ENCODE data around the gene GPR18. TPM values are rescaled to one million over a fixed set of nuclear protein-coding genes. Genes with fewer than 3 reads are reported as not detected.

The GPR18 gene
- polyA plus RNA-seq, 3 donors: 1.7 to 3.8 (median 2.2) TPM

- Histone ChIP-seq H4K20me1 (ENCODE audit: insufficient read depth, low read length) (no peaks in the 10 kb centered on the region), H3K9me3 (replicated peaks in 1 of 2; ENCODE audit: control insufficient read depth in 1 of 2, insufficient read depth in 1 of 2, low read length in 2 of 2) (peaks cover 4 to 5% of the 10 kb centered on the region in 2 donors), H3K4me2 (replicated peaks; ENCODE audit: extremely low read depth, low read length, poor library complexity, severe bottlenecking) (peak overlapping the region; percentile 45), H3K4me1 (ENCODE audit: control insufficient read depth in 1 of 2, insufficient read depth in 2 of 2, low read length in 2 of 2) (peaks cover 24 to 29% of the 10 kb centered on the region in 2 donors), H3K9ac (ENCODE audit: insufficient read depth, low read length, poor library complexity, severe bottlenecking) (peak overlapping the region; percentile 63), H2AFZ (ENCODE audit: insufficient read depth, low read depth, low read length, poor library complexity, severe bottlenecking) (no peak overlapping the region), H3K27me3 (ENCODE audit: control insufficient read depth in 2 of 2, insufficient read depth in 2 of 2, low read length in 2 of 2) (no peaks in the 10 kb centered on the region), H3K79me2 (ENCODE audit: insufficient read depth, low read length) (peaks cover 77% of the 10 kb centered on the region), H3K4me3 (replicated peaks in 1 of 3; ENCODE audit: low read depth in 2 of 3, low read length in 3 of 3) (peak overlapping the region in 1 of 3 experiments; percentile 33), H3K36me3 (replicated peaks in 1 of 2; ENCODE audit: control insufficient read depth in 1 of 2, insufficient read depth in 2 of 2, low read length in 2 of 2) (peaks cover 7 to 20% of the 10 kb centered on the region in 2 donors), H3K27ac (ENCODE audit: low read depth in 1 of 2, low read length in 2 of 2) (peak overlapping the region; percentile 26 to 90)
- no peak overlapping the region for H3K4me3 Mint-ChIP-seq
- intact Hi-C loops (cut with micrococcal nuclease): no loop called here
- 20% methylated on average over 1 of the region's 2 CpGs for WGBS (ENCODE audit: insufficient coverage)
- TF ChIP-seq CTCF (IDR thresholded peaks at IDR 0.05): no peak
- peak overlapping the region; percentile 96 to 98 (median 97) for H3K27ac Mint-ChIP-seq
- H3K4me1 Mint-ChIP-seq: peaks cover 45% of the 10 kb centered on the region
- H3K36me3 Mint-ChIP-seq: peaks cover 41 to 44% of the 10 kb centered on the region in 2 donors
- DNase-seq: peak; percentile 56 to 87 (median 65)
- H3K9me3 Mint-ChIP-seq: peaks cover 0 to 12% (median 5%) of the 10 kb centered on the region in 7 donors
- peaks cover 0 to 4% (median 0%) of the 10 kb centered on the region in 3 donors for H3K27me3 Mint-ChIP-seq (ENCODE audit: low read depth in 3 of 3)
These were observed 12.3 kb upstream of the GPR18 start for GRCh38 chr13:99270518-99270917.

GRCh38 chr13:99269627-99270241, 11.6 kb upstream of the GPR18 start:
- peak; percentile 76 to 90 (median 77) for DNase-seq
- H3K79me2 ChIP-seq (ENCODE audit: insufficient read depth, low read length): peaks cover 77% of the 10 kb centered on the region
- H3K27ac Mint-ChIP-seq: peak overlapping the region; percentile 96 to 98 (median 97)
- H3K27me3 Mint-ChIP-seq (ENCODE audit: low read depth in 3 of 3): peaks cover 0 to 4% (median 0%) of the 10 kb centered on the region in 3 donors
- H3K36me3 Mint-ChIP-seq: peaks cover 39 to 43% of the 10 kb centered on the region in 2 donors
- peaks cover 7 to 27% of the 10 kb centered on the region in 2 donors for H3K36me3 ChIP-seq (replicated peaks in 1 of 2; ENCODE audit: control insufficient read depth in 1 of 2, insufficient read depth in 2 of 2, low read length in 2 of 2)
- H3K9me3 Mint-ChIP-seq: peaks cover 0 to 12% (median 5%) of the 10 kb centered on the region in 7 donors
- H3K4me1 ChIP-seq (ENCODE audit: control insufficient read depth in 1 of 2, insufficient read depth in 2 of 2, low read length in 2 of 2): peaks cover 21 to 30% of the 10 kb centered on the region in 2 donors
- H2AFZ ChIP-seq (ENCODE audit: insufficient read depth, low read depth, low read length, poor library complexity, severe bottlenecking): no peak overlapping the region
- intact Hi-C loops (cut with micrococcal nuclease): loop anchor here (5.0 to 10.0 kb wide), 3 partner anchors 115 to 168 kb away; no protein-coding TSS in a partner anchor
- WGBS (ENCODE audit: insufficient coverage): no CpG with 5 or more reads among the region's 3 CpGs
- H3K4me2 ChIP-seq (replicated peaks; ENCODE audit: extremely low read depth, low read length, poor library complexity, severe bottlenecking): peak overlapping the region; percentile 45
- TF ChIP-seq CTCF (IDR thresholded peaks at IDR 0.05): peak; percentile 84
- no peaks in the 10 kb centered on the region for H4K20me1 ChIP-seq (ENCODE audit: insufficient read depth, low read length)
- no peak overlapping the region for H3K4me3 ChIP-seq (replicated peaks in 1 of 3; ENCODE audit: low read depth in 2 of 3, low read length in 3 of 3)
- peak overlapping the region; percentile 26 to 90 for H3K27ac ChIP-seq (ENCODE audit: low read depth in 1 of 2, low read length in 2 of 2)
- H3K9ac ChIP-seq (ENCODE audit: insufficient read depth, low read length, poor library complexity, severe bottlenecking): peak overlapping the region; percentile 63
- H3K4me3 Mint-ChIP-seq: no peak overlapping the region
- peaks cover 4 to 5% of the 10 kb centered on the region in 2 donors for H3K9me3 ChIP-seq (replicated peaks in 1 of 2; ENCODE audit: control insufficient read depth in 1 of 2, insufficient read depth in 1 of 2, low read length in 2 of 2)
- H3K4me1 Mint-ChIP-seq: peaks cover 39% of the 10 kb centered on the region
- H3K27me3 ChIP-seq (ENCODE audit: control insufficient read depth in 2 of 2, insufficient read depth in 2 of 2, low read length in 2 of 2): no peaks in the 10 kb centered on the region

All from CD14-positive monocyte (primary cell).